MM.1S (cell line): ENCODE results near the gene APOBEC2.

Experiments
- CTCF ChIP-seq: fragments of 300-600 bp; sonication (generic); IDR thresholded peaks from 2 replicates; pipeline ENCODE4 v1.5.1; 2016; ENCODE audit warnings: antibody characterized with exemption, low read length, mixed read lengths
- EZH2 ChIP-seq: fragments of 300-600 bp; sonication (generic); optimal IDR thresholded peaks from 2 replicates; pipeline ENCODE3; 2017; ENCODE audit warnings: low read depth, mild to moderate bottlenecking, antibody characterized with exemption, low read length, mixed read lengths
- EZH2phosphoT487 ChIP-seq: fragments of 300-600 bp; sonication (generic); IDR thresholded peaks from 2 replicates; pipeline ENCODE4 v1.6.1; 2018; ENCODE audit warnings: antibody characterized with exemption, low read length

- TF ChIP-seq EZH2phosphoT487: no peak
- TF ChIP-seq EZH2: no peak
- no peak for TF ChIP-seq CTCF
Measured at GRCh38 chr6:41111017-41111416, 58.0 kb downstream of the APOBEC2 start.
